A549 (cell line): Measurements from ENCODE around the gene GLS. TPM values are rescaled to one million over a fixed set of nuclear protein-coding genes. Genes with fewer than 3 reads are reported as not detected.

Experiments used
- ATAC-seq, 2 experiments: fragments of 200-7000 bp in 1 of 2; fragments of >200 bp in 1 of 2; cut with Nextera tagmentation in 1 of 2; cut with Tn5 transposase in 1 of 2; 3 replicates each; pipeline versions ENCODE4 v1.8.0 to v1.9.1; 2018 to 2020; ENCODE audit warnings: mild to moderate bottlenecking in 1 of 2, moderate library complexity in 1 of 2
- CTCF ChIA-PET: fragments of 300-600 bp; sonication (Branson Sonifier 250); formaldehyde crosslinking; extraction: SDS; loops from one replicate; lab custom pipeline; 2021; ENCODE audit warnings: antibody characterized with exemption, inconsistent platforms; lab: Yijun Ruan, JAX
- POLR2A ChIA-PET: fragments of 350-600 bp; formaldehyde crosslinking; extraction: SDS; loops from one replicate; lab custom pipeline; 2021; ENCODE audit warnings: antibody characterized with exemption, inconsistent platforms; lab: Yijun Ruan, JAX
- DNase-seq, 2 experiments: peaks; one replicate each; pipeline versions ENCODE4 v3.0.0 to v3.0.0-alpha.2; 2011 to 2016; ENCODE audit warnings: low read depth in 1 of 2, low spot score in 1 of 2
- FAIRE-seq: peaks from 2 replicates; lab custom pipeline; 2011; peaks lifted over from hg19 to GRCh38; lab: Jason Lieb, UNC
- H3K27ac ChIP-seq, 2 experiments: fragments of >200 bp; sonication (Bioruptor Twin); formaldehyde crosslinking; 3 replicates each; pipeline ENCODE4 v1.5.1; 2016 to 2017
- H3K4me1 ChIP-seq: fragments of >200 bp; sonication (Bioruptor Twin); formaldehyde crosslinking; 3 replicates; pipeline ENCODE4 v1.6.1; 2016
- H3K4me2 ChIP-seq: fragments of >200 bp; sonication (Bioruptor Twin); formaldehyde crosslinking; 3 replicates; pipeline ENCODE4 v1.6.1; 2016
- H3K4me3 ChIP-seq: fragments of >200 bp; sonication (Bioruptor Twin); formaldehyde crosslinking; 3 replicates; pipeline ENCODE4 v1.5.1; 2016
- H3K9me3 ChIP-seq: fragments of >200 bp; sonication (Bioruptor Twin); formaldehyde crosslinking; 3 replicates; pipeline ENCODE4 v1.6.1; 2016
- ATOH8 ChIP-seq: fragments of 250-450 bp; sonication (Bioruptor Pico); IDR thresholded peaks from 2 replicates; pipeline ENCODE4 v1.5.0; 2020; ENCODE audit warnings: low read depth, mild to moderate bottlenecking, moderate library complexity
- BCL3 ChIP-seq: fragments of >200 bp; sonication (Bioruptor Twin); formaldehyde crosslinking; IDR thresholded peaks from 3 replicates; pipeline ENCODE4 v1.6.1; 2016
- E2F6 ChIP-seq: IDR thresholded peaks from 2 replicates; pipeline ENCODE4 v1.6.1; 2012; ENCODE audit warnings: low read depth, borderline replicate concordance
- EHMT2 ChIP-seq: fragments of 200-600 bp; sonication (generic); IDR thresholded peaks from 2 replicates; pipeline ENCODE4 v1.6.1; 2016; ENCODE audit warnings: antibody characterized with exemption, low read depth, mild to moderate bottlenecking, moderate library complexity
- EP300 ChIP-seq, 2 experiments: fragments of >200 bp; sonication (Bioruptor Twin); formaldehyde crosslinking; IDR thresholded peaks; 2 replicates in 1 of 2; 3 replicates in 1 of 2; pipeline ENCODE4 v1.6.1; 2016 to 2017
- HES2 ChIP-seq: fragments of >200 bp; sonication (Bioruptor Twin); formaldehyde crosslinking; IDR thresholded peaks from 2 replicates; pipeline ENCODE4 v1.6.1; 2016
- HEYL ChIP-seq: fragments of 250-450 bp; sonication (Bioruptor Pico); IDR thresholded peaks from 2 replicates; pipeline ENCODE4 v1.8.0; 2021; ENCODE audit warnings: mild to moderate bottlenecking, moderate library complexity
- HOXB13 ChIP-seq: fragments of 250-450 bp; sonication (Bioruptor Pico); IDR thresholded peaks from 2 replicates; pipeline ENCODE4 v1.5.0; 2020; ENCODE audit warnings: low read depth, mild to moderate bottlenecking, moderate library complexity
- HOXB5 ChIP-seq: fragments of 250-450 bp; sonication (Bioruptor Pico); IDR thresholded peaks from 2 replicates; pipeline ENCODE4 v1.5.0; 2020; ENCODE audit warnings: mild to moderate bottlenecking, moderate library complexity
- KDM5A ChIP-seq: fragments of 200-600 bp; sonication (generic); IDR thresholded peaks from 2 replicates; pipeline ENCODE4 v1.6.1; 2016; ENCODE audit warnings: antibody characterized with exemption, mild to moderate bottlenecking
- MAFK ChIP-seq: fragments of 450-650 bp; IDR thresholded peaks from 2 replicates; pipeline ENCODE4 v1.6.1; 2014; ENCODE audit not compliant: partially characterized antibody
- MAX ChIP-seq: IDR thresholded peaks from 2 replicates; pipeline ENCODE4 v1.6.1; 2012
- NFE2L2 ChIP-seq: fragments of 150-350 bp; conservative IDR thresholded peaks from 2 replicates; pipeline ENCODE4 v1.6.1; 2014; ENCODE audit warnings: low read length
- NPAS2 ChIP-seq: fragments of 250-450 bp; sonication (Bioruptor Pico); IDR thresholded peaks from 2 replicates; pipeline ENCODE4 v1.8.0; 2022; ENCODE audit warnings: mild to moderate bottlenecking, moderate library complexity, borderline replicate concordance
- PBX3 ChIP-seq: IDR thresholded peaks from 2 replicates; pipeline ENCODE4 v1.6.1; 2012
- POLR2A ChIP-seq: IDR thresholded peaks from 2 replicates; pipeline ENCODE4 v1.6.1; 2012; ENCODE audit warnings: mild to moderate bottlenecking, low read length
- POLR2AphosphoS2 ChIP-seq: conservative IDR thresholded peaks from 2 replicates; pipeline ENCODE4 v1.6.1; 2012; ENCODE audit warnings: low read length, improper control_type of control experiment, inconsistent platforms
- RARB ChIP-seq: fragments of 250-450 bp; sonication (Bioruptor Pico); IDR thresholded peaks from 2 replicates; pipeline ENCODE4 v1.8.0; 2021; ENCODE audit warnings: mild to moderate bottlenecking, moderate library complexity
- REST ChIP-seq: fragments of 200-600 bp; sonication (generic); IDR thresholded peaks from 2 replicates; pipeline ENCODE4 v1.6.1; 2016; ENCODE audit warnings: antibody characterized with exemption, mild to moderate bottlenecking, moderate library complexity
- TP53 ChIP-seq: fragments of 250-450 bp; sonication (Bioruptor Pico); IDR thresholded peaks from 2 replicates; pipeline ENCODE4 v1.5.0; 2021; ENCODE audit warnings: mild to moderate bottlenecking, moderate library complexity
- USF2 ChIP-seq: fragments of 450-650 bp; IDR thresholded peaks from 2 replicates; pipeline ENCODE4 v1.6.1; 2014; ENCODE audit warnings: antibody characterized with exemption
- ZC3H11A ChIP-seq: fragments of 450-650 bp; IDR thresholded peaks from 2 replicates; pipeline ENCODE4 v1.6.1; 2014; ENCODE audit warnings: antibody characterized with exemption, mild to moderate bottlenecking
- WGBS: methylation state at CpG from one replicate; pipeline ENCODE4 v1.1.6; 2017; ENCODE audit errors: missing lambda C conversion rate; 5-methylcytosine and 5-hydroxymethylcytosine counted together
- polyA plus RNA-seq, 4 experiments: library from polyadenylated mRNA; depleted of rRNA in 3 of 4; stranded (reverse); fragments of >200 nt; fragmentation: RNase III in 1 of 4; extraction: RNeasy Plus Mini Kit Qiagen cat#74134 plus additional on column Dnase treatment in 1 of 4; gene quantifications; 2 replicates in 3 of 4; 3 replicates in 1 of 4; pipeline ENCODE4 v1.2.3, GENCODE V29; 2011 to 2017

The GLS gene
- polyA plus RNA-seq, 2 of the 4 experiments (the other 2 are of a cell fraction), result 269 to 321 TPM

GRCh38 chr2:190916829-190917228 lies 36.2 kb downstream of the GLS start:
- Histone ChIP-seq H3K4me2 (peak overlapping the region; percentile 20), H3K9me3 (no peaks in the 10 kb centered on the region), H3K4me3 (no peak overlapping the region), H3K4me1 (peaks cover 76% of the 10 kb centered on the region), H3K27ac (peak overlapping the region in 1 of 2 experiments; percentile 2; a peak in 1 of 6 replicates)
- WGBS, result 67% methylated on average over 3 of the region's 3 CpGs
- ChIA-PET CTCF (no interaction called here), POLR2A (no interaction called here)
- DNase-seq (no peak), ATAC-seq (no peak), FAIRE-seq (no peak)
- no peak for TF ChIP-seq EHMT2

GRCh38 chr2:190920085-190920484 lies 39.5 kb downstream of the GLS start:
- no peak for ATAC-seq
- ChIA-PET POLR2A (no interaction called here), CTCF (no interaction called here)

GRCh38 chr2:190922376-190922775 lies 41.8 kb downstream of the GLS start:
- 0 out of 6 replicates have a peak overlapping the region, but pooled peaks of 1 of the 2 experiments have one; percentile 26 for H3K27ac ChIP-seq
- ChIA-PET CTCF (no interaction called here), POLR2A (no interaction called here)
- 82% methylated on average over 1 of the region's 1 CpG for WGBS
- no peak for DNase-seq
- ATAC-seq, result peak in 1 of 2 experiments; percentile 20; a peak in 2 of 6 replicates
- H3K4me1 ChIP-seq, result peaks cover 78% of the 10 kb centered on the region
- no peak overlapping the region for H3K4me2 ChIP-seq
- TF ChIP-seq POLR2AphosphoS2 (no peak), NFE2L2 (no peak), MAFK (no peak), KDM5A (no peak)
- no peak overlapping the region for H3K4me3 ChIP-seq
- no peak for FAIRE-seq
- H3K9me3 ChIP-seq, result no peaks in the 10 kb centered on the region

More at GRCh38 chr2:190920085-190920484, 39.5 kb downstream of the GLS start:
- no peak overlapping the region for H3K27ac ChIP-seq
- no peak for DNase-seq
- TF ChIP-seq ZC3H11A, result no peak
- peaks cover 75% of the 10 kb centered on the region for H3K4me1 ChIP-seq
- 86% methylated on average over 3 of the region's 3 CpGs for WGBS
- no peak overlapping the region for H3K4me2 ChIP-seq
- no peak overlapping the region for H3K4me3 ChIP-seq
- FAIRE-seq, result no peak
- H3K9me3 ChIP-seq, result no peaks in the 10 kb centered on the region

GRCh38 chr2:190927301-190927700 lies 46.7 kb downstream of the GLS start:
- Histone ChIP-seq H3K4me2 (peak overlapping the region; percentile 31), H3K27ac (peak overlapping the region; percentile 41 to 70; a peak in 5 of 6 replicates), H3K4me1 (peaks cover 95% of the 10 kb centered on the region), H3K4me3 (no peak overlapping the region), H3K9me3 (no peaks in the 10 kb centered on the region)
- ATAC-seq, result peak; percentile 20 to 46; a peak in 3 of 6 replicates
- CTCF ChIA-PET, result interaction anchor here (0.6 to 1.6 kb wide), 2 partner anchors 17 to 145 kb away, joined by 3 to 4 read pairs; no protein-coding TSS in a partner anchor
- POLR2A ChIA-PET, result no interaction called here
- 33% methylated on average over 2 of the region's 2 CpGs for WGBS
- peak in 1 of 2 experiments; percentile 43 for DNase-seq
- no peak for FAIRE-seq
- TF ChIP-seq TP53 (CRISPR knock-in tag), result no peak
- TF ChIP-seq PBX3, result no peak
- TF ChIP-seq MAX, result no peak
- no peak for TF ChIP-seq BCL3
- TF ChIP-seq EP300 (IDR thresholded peaks at IDR 0.05), result no peak
- TF ChIP-seq HOXB13 (CRISPR knock-in tag), result no peak
- no peak for TF ChIP-seq HOXB5 (CRISPR knock-in tag)
- no peak for TF ChIP-seq ZC3H11A
- TF ChIP-seq HES2, result no peak
- TF ChIP-seq POLR2A, result no peak
- no peak for TF ChIP-seq HEYL (CRISPR knock-in tag)
- no peak for TF ChIP-seq ATOH8 (CRISPR knock-in tag)
- TF ChIP-seq E2F6, result no peak
- TF ChIP-seq REST, result no peak
- no peak for TF ChIP-seq RARB (CRISPR knock-in tag)
- TF ChIP-seq USF2, result no peak
- TF ChIP-seq NPAS2 (CRISPR knock-in tag), result no peak
